IMR-90 (cell line): ENCODE data around the gene IGF1R. TPM values are rescaled to one million over a fixed set of nuclear protein-coding genes. Genes with fewer than 3 reads are reported as not detected.

ENCODE experiments used
- ATAC-seq: fragments of 200-7000 bp; cut with Tn5 transposase; 2 replicates; pipeline ENCODE4 v1.9.1; 2020; ENCODE audit warnings: low read depth, mild to moderate bottlenecking, moderate library complexity
- BruUV-seq: library from RNA; stranded (reverse); fragments of 400-500 nt; replicated peaks from 2 replicates; lab custom pipeline; 2021; lab: Mats Ljungman, UMichigan
- CTCF ChIA-PET: fragments of 300-600 bp; formaldehyde crosslinking; extraction: SDS; loops from one replicate; lab custom pipeline; 2021; ENCODE audit warnings: antibody characterized with exemption; lab: Yijun Ruan, JAX
- POLR2A ChIA-PET: fragments of 300-600 bp; sonication (Branson Sonifier 250); formaldehyde crosslinking; loops from one replicate; lab custom pipeline; 2022; ENCODE audit warnings: antibody characterized with exemption; ENCODE audit not compliant: unreplicated experiment; lab: Charles Lee
- DNase-seq: peaks from one replicate; pipeline ENCODE4 v3.0.0; 2013
- H2AFZ ChIP-seq: replicated peaks from 2 replicates; pipeline ENCODE3; 2013; ENCODE audit warnings: low read length, mild to moderate bottlenecking; ENCODE audit not compliant: poor library complexity
- H2AK5ac ChIP-seq: 2 replicates; pipeline ENCODE4 v1.6.1; 2013; ENCODE audit warnings: low read depth, low read length, inconsistent platforms
- H2AK9ac ChIP-seq: replicated peaks from 2 replicates; pipeline ENCODE3; 2013; ENCODE audit warnings: mild to moderate bottlenecking, low read depth, low read length, moderate library complexity; ENCODE audit not compliant: poor library complexity
- H2BK120ac ChIP-seq: 2 replicates; pipeline ENCODE4 v1.6.1; 2013; ENCODE audit warnings: low read depth, low read length, inconsistent platforms
- H2BK15ac ChIP-seq: 3 replicates; pipeline ENCODE4 v1.6.1; 2013; ENCODE audit warnings: low read depth, low read length, inconsistent platforms
- H2BK20ac ChIP-seq: 2 replicates; pipeline ENCODE4 v1.6.1; 2013; ENCODE audit warnings: low read depth, mild to moderate bottlenecking, inconsistent platforms, low read length, moderate library complexity
- H2BK5ac ChIP-seq: 2 replicates; pipeline ENCODE4 v1.6.1; 2013; ENCODE audit warnings: mild to moderate bottlenecking, low read depth, low read length, inconsistent platforms; ENCODE audit not compliant: poor library complexity, severe bottlenecking
- H3K14ac ChIP-seq: replicated peaks from 2 replicates; pipeline ENCODE4 v1.6.1; 2013; ENCODE audit warnings: low read depth, low read length, inconsistent platforms
- H3K18ac ChIP-seq: 2 replicates; pipeline ENCODE4 v1.6.1; 2013; ENCODE audit warnings: low read depth, low read length, control low read depth
- H3K23ac ChIP-seq: 2 replicates; pipeline ENCODE4 v1.6.1; 2013; ENCODE audit warnings: low read depth, low read length, inconsistent platforms
- H3K27ac ChIP-seq: 2 replicates; pipeline ENCODE4 v1.5.1; 2013; ENCODE audit warnings: mild to moderate bottlenecking, control low read depth, low read length; ENCODE audit not compliant: insufficient read depth
- H3K27me3 ChIP-seq: 2 replicates; pipeline ENCODE4 v1.6.1; 2013; ENCODE audit warnings: low read length; ENCODE audit not compliant: control insufficient read depth, insufficient read depth
- H3K36me3 ChIP-seq: 2 replicates; pipeline ENCODE4 v1.6.1; 2013; ENCODE audit warnings: low read length, mixed read lengths; ENCODE audit not compliant: control insufficient read depth, insufficient read depth
- H3K4ac ChIP-seq: 2 replicates; pipeline ENCODE4 v1.6.1; 2013; ENCODE audit warnings: low read depth, low read length, inconsistent platforms
- H3K4me1 ChIP-seq: 2 replicates; pipeline ENCODE4 v1.6.1; 2013; ENCODE audit warnings: low read length, mixed read lengths; ENCODE audit not compliant: control insufficient read depth, insufficient read depth
- H3K4me2 ChIP-seq: 2 replicates; pipeline ENCODE4 v1.6.1; 2013; ENCODE audit warnings: low read depth, mild to moderate bottlenecking, control low read depth, low read length, moderate library complexity
- H3K4me3 ChIP-seq: 2 replicates; pipeline ENCODE4 v1.5.1; 2013; ENCODE audit warnings: low read depth, mild to moderate bottlenecking, control low read depth, low read length, moderate library complexity; ENCODE audit not compliant: insufficient read depth
- H3K56ac ChIP-seq: 2 replicates; pipeline ENCODE4 v1.6.1; 2013; ENCODE audit warnings: low read length, inconsistent platforms; ENCODE audit not compliant: insufficient read depth; ENCODE audit errors: extremely low read depth
- H3K79me1 ChIP-seq, 2 experiments: 2 replicates each; pipeline ENCODE4 v1.6.1; 2013; ENCODE audit warnings: low read length in 2 of 2, inconsistent platforms in 1 of 2, low read depth in 1 of 2
- H3K9ac ChIP-seq: 2 replicates; pipeline ENCODE4 v1.6.1; 2013; ENCODE audit warnings: low read depth, low read length, control low read depth
- H3K9me1 ChIP-seq: 2 replicates; pipeline ENCODE4 v1.6.1; 2013; ENCODE audit warnings: low read length, inconsistent platforms; ENCODE audit not compliant: insufficient read depth
- H3K9me3 ChIP-seq: 2 replicates; pipeline ENCODE4 v1.6.1; 2013; ENCODE audit warnings: low read length; ENCODE audit not compliant: control insufficient read depth, insufficient read depth
- H4K20me1 ChIP-seq: 2 replicates; pipeline ENCODE4 v1.6.1; 2013; ENCODE audit warnings: low read length, inconsistent platforms; ENCODE audit not compliant: insufficient read depth
- H4K5ac ChIP-seq: 2 replicates; pipeline ENCODE4 v1.6.1; 2013; ENCODE audit warnings: mild to moderate bottlenecking, low read depth, low read length, control low read depth
- H4K8ac ChIP-seq, 2 experiments: 2 replicates each; pipeline ENCODE4 v1.6.1; 2013; ENCODE audit warnings: low read depth in 2 of 2, low read length in 2 of 2, control low read depth in 1 of 2, inconsistent platforms in 1 of 2
- H4K91ac ChIP-seq: 2 replicates; pipeline ENCODE4 v1.6.1; 2013; ENCODE audit warnings: low read depth, low read length, inconsistent platforms; ENCODE audit not compliant: insufficient read depth
- CHD1 ChIP-seq: IDR thresholded peaks from 2 replicates; pipeline ENCODE4 v1.6.1; 2012; ENCODE audit warnings: low read depth, low read length, improper control_type of control experiment
- FOS ChIP-seq: fragments of 150-350 bp; IDR thresholded peaks from 2 replicates; pipeline ENCODE4 v1.6.1; 2016; ENCODE audit warnings: low read depth, low read length
- NFE2L2 ChIP-seq: fragments of 150-350 bp; IDR thresholded peaks from 2 replicates; pipeline ENCODE4 v1.6.1; 2016; ENCODE audit warnings: low read depth, mild to moderate bottlenecking, low read length
- RCOR1 ChIP-seq: IDR thresholded peaks from 2 replicates; pipeline ENCODE4 v1.6.1; 2012; ENCODE audit warnings: mild to moderate bottlenecking, low read length, improper control_type of control experiment; ENCODE audit not compliant: insufficient replicate concordance
- RFX5 ChIP-seq: IDR thresholded peaks from 2 replicates; pipeline ENCODE4 v1.8.0; 2012; ENCODE audit warnings: low read depth, mild to moderate bottlenecking, low read length, moderate library complexity
- WGBS, 2 experiments: methylation state at CpG; one replicate each; pipeline versions ENCODE4 v1.1.5 to v1.1.7; 2013; ENCODE audit warnings: missing lambda C conversion rate in 2 of 2; ENCODE audit not compliant: insufficient read length in 1 of 2; ENCODE audit errors: extremely low coverage in 2 of 2; 5-methylcytosine and 5-hydroxymethylcytosine counted together
- dilution Hi-C: fragments of 300-500 bp; cut with HindIII; formaldehyde crosslinking; loops from one replicate; pipeline ENCODE4 v1.14.3; 2018; ENCODE audit warnings: low sequenced_read_pairs; ENCODE audit not compliant: unreplicated experiment
- in situ Hi-C: fragments of 300-500 bp; cut with MboI; formaldehyde crosslinking; loops from 3 replicates; pipeline ENCODE4 v1.14.3; 2019; ENCODE audit warnings: low sequenced_read_pairs, inconsistent platforms, mixed read lengths
- intact Hi-C: fragments of 100-400 bp; cut with micrococcal nuclease; formaldehyde crosslinking; loops from 2 replicates; pipeline ENCODE4 v1.10.0; 2022
- polyA plus RNA-seq, 3 experiments: library from polyadenylated mRNA; depleted of rRNA; stranded (reverse); fragments of >200 nt; gene quantifications; 2 replicates each; pipeline ENCODE4 v1.2.3, GENCODE V29; 2012; ENCODE audit warnings: low replicate concordance in 1 of 3
- total RNA-seq: library from RNA; depleted of rRNA; stranded (reverse); fragments of >200 nt; gene quantifications from 2 replicates; pipeline ENCODE4 v1.2.3, GENCODE V29; 2012
- TF ChIP-seq, protein P1 (sequence below): fragments of 150-350 bp; IDR thresholded peaks from 2 replicates; pipeline ENCODE4 v1.6.1; 2016; ENCODE audit warnings: low read depth, mild to moderate bottlenecking, low read length, moderate library complexity, borderline replicate concordance
- TF ChIP-seq, protein P2 (sequence below): conservative IDR thresholded peaks from 2 replicates; pipeline ENCODE4 v1.5.1; 2012; ENCODE audit warnings: mild to moderate bottlenecking, low read depth, low read length, improper control_type of control experiment

Gene IGF1R
- total and polyA plus RNA-seq, 2 of the 4 experiments (the other 2 are of a cell fraction), result 24.0 to 24.9 TPM

DNA sequence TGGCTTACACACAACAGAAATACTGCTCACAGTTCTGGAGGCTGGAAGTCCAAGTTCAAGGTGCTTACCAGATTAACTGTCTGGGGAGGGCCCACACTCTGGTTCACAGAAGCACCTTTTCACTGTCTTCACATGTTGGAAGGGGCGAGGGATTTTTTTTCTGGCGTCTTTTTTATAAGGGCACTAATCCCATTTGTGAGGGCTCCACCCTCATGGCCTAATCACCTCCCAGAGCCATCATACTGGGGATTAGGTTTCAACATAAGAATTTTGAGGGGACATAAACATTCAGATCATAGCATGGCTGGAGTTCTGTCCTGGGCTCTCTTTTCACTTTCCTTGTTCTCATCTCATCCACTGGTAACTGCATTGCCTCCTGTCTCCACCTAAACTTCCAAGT lies 63.5 kb downstream of the IGF1R start:
- H2AK5ac ChIP-seq, result no peak overlapping the region
- H2BK5ac ChIP-seq, result no peak overlapping the region
- no peak overlapping the region for H2AFZ ChIP-seq
- in situ Hi-C loops (no loop called here), dilution Hi-C loops (no loop called here), intact Hi-C loops (no loop called here)
- H3K36me3 ChIP-seq, result peaks cover 27% of the 10 kb centered on the region
- DNase-seq, result no peak
- ChIA-PET POLR2A (no interaction called here), CTCF (no interaction called here)
- no peak overlapping the region for H3K4me2 ChIP-seq
- no peak overlapping the region for H2AK9ac ChIP-seq
- no peak overlapping the region for H2BK120ac ChIP-seq
- no peak overlapping the region for H4K91ac ChIP-seq
- peaks cover 43% of the 10 kb centered on the region for H3K9me1 ChIP-seq
- peaks cover 21 to 95% of the 10 kb centered on the region in 2 experiments for H3K79me1 ChIP-seq
- H3K14ac ChIP-seq, result no peak overlapping the region
- H3K9me3 ChIP-seq, result peaks cover 10% of the 10 kb centered on the region
- H3K27me3 ChIP-seq, result no peaks in the 10 kb centered on the region
- no peak overlapping the region for H3K23ac ChIP-seq
- peaks cover 8% of the 10 kb centered on the region for H3K4me1 ChIP-seq
- TF ChIP-seq RFX5 (no peak), FOS (no peak), RCOR1 (no peak), NFE2L2 (no peak), CHD1 (no peak)
- TF ChIP-seq, protein P1, sequence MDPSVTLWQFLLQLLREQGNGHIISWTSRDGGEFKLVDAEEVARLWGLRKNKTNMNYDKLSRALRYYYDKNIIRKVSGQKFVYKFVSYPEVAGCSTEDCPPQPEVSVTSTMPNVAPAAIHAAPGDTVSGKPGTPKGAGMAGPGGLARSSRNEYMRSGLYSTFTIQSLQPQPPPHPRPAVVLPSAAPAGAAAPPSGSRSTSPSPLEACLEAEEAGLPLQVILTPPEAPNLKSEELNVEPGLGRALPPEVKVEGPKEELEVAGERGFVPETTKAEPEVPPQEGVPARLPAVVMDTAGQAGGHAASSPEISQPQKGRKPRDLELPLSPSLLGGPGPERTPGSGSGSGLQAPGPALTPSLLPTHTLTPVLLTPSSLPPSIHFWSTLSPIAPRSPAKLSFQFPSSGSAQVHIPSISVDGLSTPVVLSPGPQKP, result no peak
- TF ChIP-seq, protein P2, sequence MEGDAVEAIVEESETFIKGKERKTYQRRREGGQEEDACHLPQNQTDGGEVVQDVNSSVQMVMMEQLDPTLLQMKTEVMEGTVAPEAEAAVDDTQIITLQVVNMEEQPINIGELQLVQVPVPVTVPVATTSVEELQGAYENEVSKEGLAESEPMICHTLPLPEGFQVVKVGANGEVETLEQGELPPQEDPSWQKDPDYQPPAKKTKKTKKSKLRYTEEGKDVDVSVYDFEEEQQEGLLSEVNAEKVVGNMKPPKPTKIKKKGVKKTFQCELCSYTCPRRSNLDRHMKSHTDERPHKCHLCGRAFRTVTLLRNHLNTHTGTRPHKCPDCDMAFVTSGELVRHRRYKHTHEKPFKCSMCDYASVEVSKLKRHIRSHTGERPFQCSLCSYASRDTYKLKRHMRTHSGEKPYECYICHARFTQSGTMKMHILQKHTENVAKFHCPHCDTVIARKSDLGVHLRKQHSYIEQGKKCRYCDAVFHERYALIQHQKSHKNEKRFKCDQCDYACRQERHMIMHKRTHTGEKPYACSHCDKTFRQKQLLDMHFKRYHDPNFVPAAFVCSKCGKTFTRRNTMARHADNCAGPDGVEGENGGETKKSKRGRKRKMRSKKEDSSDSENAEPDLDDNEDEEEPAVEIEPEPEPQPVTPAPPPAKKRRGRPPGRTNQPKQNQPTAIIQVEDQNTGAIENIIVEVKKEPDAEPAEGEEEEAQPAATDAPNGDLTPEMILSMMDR, result no peak
- H4K5ac ChIP-seq, result no peak overlapping the region
- no peak overlapping the region for H3K9ac ChIP-seq
- H3K18ac ChIP-seq, result no peak overlapping the region
- no CpG with 5 or more reads among the region's 2 CpGs for WGBS, 2 experiments
- BruUV-seq, result no TSS peak
- no peak overlapping the region for H3K27ac ChIP-seq
- no peak overlapping the region for H2BK15ac ChIP-seq
- H3K4ac ChIP-seq, result no peak overlapping the region
- no peak overlapping the region for H3K4me3 ChIP-seq
- H4K20me1 ChIP-seq, result peaks cover 99% of the 10 kb centered on the region
- H2BK20ac ChIP-seq, result no peak overlapping the region
- no peak for ATAC-seq
- no peak overlapping the region for H4K8ac ChIP-seq
- no peak overlapping the region for H3K56ac ChIP-seq
